ENCODE data around the gene CETP. TPM values are rescaled to one million over a fixed set of nuclear protein-coding genes. Genes with fewer than 3 reads are reported as not detected.
A peak's percentile ranks its signal among the peaks of the same experiment; 100 is the strongest.

Gene CETP
- total RNA-seq, 2 experiments from 2014 or later, result not detected

GRCh38 chr16:57032346-57032745 lies 70.6 kb downstream of the CETP start:
- no peaks in the 10 kb centered on the region for H3K27me3 Mint-ChIP-seq (ENCODE audit: low read depth)
- ATAC-seq (no peak), DNase-seq (no peak)
- peak overlapping the region; percentile 8 for H3K27ac Mint-ChIP-seq
- H3K4me1 Mint-ChIP-seq (ENCODE audit: low read depth), result peaks cover 77% of the 10 kb centered on the region
- no peaks in the 10 kb centered on the region for H3K9me3 Mint-ChIP-seq (ENCODE audit: insufficient read depth)
- CTCF ChIA-PET, result no interaction called here
- H3K4me3 Mint-ChIP-seq, result no peak overlapping the region
- H3K36me3 Mint-ChIP-seq (ENCODE audit: low read depth), result peaks cover 87% of the 10 kb centered on the region
- POLR2A ChIA-PET, result interaction anchor here (1.1 to 2.1 kb wide), 5 partner anchors 8 to 43 kb away, joined by 3 to 8 read pairs (median 3); partner anchors contain the start of gene NLRC5

- ChIA-PET POLR2A (interaction anchor here (0.7 to 2.1 kb wide), 6 partner anchors 9 to 72 kb away, joined by 3 to 8 read pairs (median 4); partner anchors contain the start of gene NLRC5), CTCF (interaction anchor here (1.2 to 1.3 kb wide), 2 partner anchors 9 to 11 kb away, joined by 3 to 4 read pairs; no protein-coding TSS in a partner anchor)
- Mint-ChIP-seq H3K9me3 (ENCODE audit: insufficient read depth) (no peaks in the 10 kb centered on the region), H3K36me3 (ENCODE audit: low read depth) (peaks cover 87% of the 10 kb centered on the region), H3K4me3 (no peak overlapping the region), H3K27me3 (ENCODE audit: low read depth) (no peaks in the 10 kb centered on the region), H3K4me1 (ENCODE audit: low read depth) (peaks cover 77% of the 10 kb centered on the region), H3K27ac (peak overlapping the region; percentile 49)
- no peak for DNase-seq
- no peak for ATAC-seq
Observed at GRCh38 chr16:57032931-57033330, 71.2 kb downstream of the CETP start.

Other genes starting within 250 kb of the CETP start
- gene NUP93, start 231.8 kb upstream of the CETP start, total RNA-seq, result 100 to 1,000 TPM; 129 to 143 TPM
- not detected for gene SLC12A3, start 96.7 kb upstream of the CETP start, total RNA-seq
- gene HERPUD1, start 29.8 kb upstream of the CETP start, total RNA-seq, result 10 to 100 TPM; 88.2 to 95.2 TPM
- 100 to 1,000 TPM; 280 to 291 TPM for gene NLRC5, start 27.6 kb downstream of the CETP start, total RNA-seq
- gene CPNE2, start 130.6 kb downstream of the CETP start, total RNA-seq, result 10 to 100 TPM; 11.3 to 12.5 TPM
- gene PSME3IP1, start 224.1 kb downstream of the CETP start, total RNA-seq, result 100 to 1,000 TPM; 106 to 113 TPM
- gene RSPRY1, start 224.4 kb downstream of the CETP start, total RNA-seq, result 10 to 100 TPM; 30.9 to 35.8 TPM